ENCODE results near the gene NFE2L3.

Gene NFE2L3

DNA sequence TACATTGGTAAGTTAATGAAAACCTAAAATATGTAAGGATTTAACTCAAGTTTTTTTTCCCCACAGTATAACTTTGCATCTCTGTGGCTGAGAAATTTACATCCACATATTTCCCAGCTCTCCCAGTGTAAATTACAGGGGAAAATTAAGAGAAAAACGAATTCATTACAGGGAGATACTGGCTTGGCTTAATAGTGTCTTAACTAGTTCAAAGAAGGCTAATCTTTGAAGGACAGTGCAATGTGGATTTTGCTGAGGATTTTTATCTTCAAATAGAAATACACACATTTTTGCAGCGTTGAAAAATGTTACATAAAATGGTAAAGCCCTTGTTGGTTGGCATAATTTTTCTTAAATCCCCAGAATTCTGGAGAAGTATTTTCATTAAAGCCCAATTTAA, 51.0 kb downstream of the NFE2L3 start:
- TF ChIP-seq, protein P1, sequence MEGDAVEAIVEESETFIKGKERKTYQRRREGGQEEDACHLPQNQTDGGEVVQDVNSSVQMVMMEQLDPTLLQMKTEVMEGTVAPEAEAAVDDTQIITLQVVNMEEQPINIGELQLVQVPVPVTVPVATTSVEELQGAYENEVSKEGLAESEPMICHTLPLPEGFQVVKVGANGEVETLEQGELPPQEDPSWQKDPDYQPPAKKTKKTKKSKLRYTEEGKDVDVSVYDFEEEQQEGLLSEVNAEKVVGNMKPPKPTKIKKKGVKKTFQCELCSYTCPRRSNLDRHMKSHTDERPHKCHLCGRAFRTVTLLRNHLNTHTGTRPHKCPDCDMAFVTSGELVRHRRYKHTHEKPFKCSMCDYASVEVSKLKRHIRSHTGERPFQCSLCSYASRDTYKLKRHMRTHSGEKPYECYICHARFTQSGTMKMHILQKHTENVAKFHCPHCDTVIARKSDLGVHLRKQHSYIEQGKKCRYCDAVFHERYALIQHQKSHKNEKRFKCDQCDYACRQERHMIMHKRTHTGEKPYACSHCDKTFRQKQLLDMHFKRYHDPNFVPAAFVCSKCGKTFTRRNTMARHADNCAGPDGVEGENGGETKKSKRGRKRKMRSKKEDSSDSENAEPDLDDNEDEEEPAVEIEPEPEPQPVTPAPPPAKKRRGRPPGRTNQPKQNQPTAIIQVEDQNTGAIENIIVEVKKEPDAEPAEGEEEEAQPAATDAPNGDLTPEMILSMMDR (IDR thresholded peaks at IDR 0.05; ENCODE audit: extremely low read depth, missing control alignments) = no peak
- DNase-seq (ENCODE audit: low spot score) = no peak

DNA sequence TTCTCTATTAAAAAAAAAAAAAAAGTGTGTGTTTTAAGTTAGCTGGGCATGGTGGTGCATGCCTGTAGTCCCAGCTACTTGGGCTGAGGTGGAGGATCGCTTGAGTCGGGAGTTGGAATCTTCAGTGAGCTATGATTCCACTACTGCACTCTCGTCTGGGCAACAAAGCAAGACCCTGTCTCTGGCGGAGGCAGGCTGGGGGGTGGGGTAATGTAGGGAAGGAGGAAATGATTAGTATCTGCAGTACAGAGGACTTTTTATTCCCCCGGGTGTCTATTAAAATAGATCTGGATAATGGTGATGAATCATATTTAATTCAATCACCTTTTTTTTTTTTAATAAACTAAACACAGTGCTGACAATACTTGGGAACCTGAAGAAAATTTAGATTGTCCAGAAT, 56.0 kb downstream of the NFE2L3 start:
- DNase-seq (ENCODE audit: low spot score) = no peak
- TF ChIP-seq, protein P1 (IDR thresholded peaks at IDR 0.05; ENCODE audit: extremely low read depth, missing control alignments) = no peak

DNA sequence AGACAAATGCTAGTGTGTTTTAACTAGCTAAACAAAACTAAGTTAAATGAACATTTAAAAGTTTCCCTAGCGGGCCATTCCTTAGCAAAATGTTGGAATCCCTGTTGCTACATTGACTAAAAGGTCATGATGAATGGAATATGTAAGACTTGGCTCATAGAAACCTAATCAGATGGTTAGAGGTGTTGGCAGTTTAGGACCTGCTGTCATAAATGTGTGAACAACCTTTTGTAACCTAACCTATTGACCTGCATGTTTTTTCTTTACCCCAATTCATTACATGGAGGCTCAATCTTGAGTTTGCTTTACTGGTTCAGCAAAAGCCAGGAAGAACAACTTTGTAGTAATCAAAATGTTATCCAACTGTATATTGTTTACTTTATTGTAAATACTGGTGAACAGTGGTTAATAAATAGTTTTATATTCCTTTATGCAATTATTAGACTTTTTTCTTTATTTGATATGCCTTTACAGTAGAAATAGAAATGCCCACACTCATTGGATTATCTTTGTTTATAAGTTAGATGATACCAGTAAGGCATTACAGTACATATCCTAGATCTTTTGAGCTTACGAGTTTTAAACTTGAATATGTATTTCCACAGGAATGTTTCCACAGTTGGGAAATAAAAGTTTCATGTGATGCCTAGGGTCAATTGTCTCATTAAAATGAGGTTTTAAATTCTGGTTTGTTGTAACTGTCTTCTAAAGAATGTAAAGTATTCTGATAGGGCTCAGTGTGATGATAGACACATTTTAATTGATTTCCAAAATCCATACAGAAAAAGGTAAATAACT, 61.1 kb downstream of the NFE2L3 start:
- TF ChIP-seq, protein P1 (IDR thresholded peaks at IDR 0.05; ENCODE audit: extremely low read depth, missing control alignments) = no peak
- DNase-seq (ENCODE audit: low spot score) = no peak

DNA sequence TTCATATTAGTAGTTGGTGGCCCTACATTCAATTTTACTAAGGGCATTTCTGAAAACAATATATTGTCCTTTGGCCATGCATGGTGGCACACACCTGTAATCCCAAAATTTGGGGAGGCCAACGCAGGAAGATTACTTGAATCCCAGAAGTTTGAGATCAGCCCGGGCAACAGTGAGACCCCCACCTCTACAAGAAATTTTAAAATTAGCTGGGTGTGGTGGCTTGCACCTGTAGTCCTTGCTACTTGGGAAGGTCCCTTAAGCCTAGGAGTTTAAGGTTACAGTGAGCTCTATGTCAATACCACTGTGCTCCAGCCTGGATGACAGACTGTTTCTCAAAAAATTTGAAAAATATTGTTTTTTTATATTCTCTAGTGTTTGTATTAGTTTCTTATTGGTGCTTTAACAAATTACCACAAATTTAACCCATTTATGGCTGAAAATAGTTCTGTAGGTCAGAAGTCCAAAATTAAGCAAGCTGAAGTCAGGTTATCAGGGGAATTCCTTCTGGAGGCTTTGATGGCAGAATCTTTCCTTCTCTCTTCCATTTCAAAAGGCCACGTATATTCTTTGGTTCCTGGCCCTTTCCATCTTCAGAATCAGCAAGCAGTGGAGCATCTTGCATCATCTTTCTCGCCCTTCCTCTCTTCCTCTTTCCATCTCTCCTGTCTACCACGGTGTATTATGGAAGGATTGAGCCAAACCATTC, 62.0 kb downstream of the NFE2L3 start:
- DNase-seq (ENCODE audit: low spot score) = no peak
- TF ChIP-seq, protein P1 (IDR thresholded peaks at IDR 0.05; ENCODE audit: extremely low read depth, missing control alignments) = no peak

DNA sequence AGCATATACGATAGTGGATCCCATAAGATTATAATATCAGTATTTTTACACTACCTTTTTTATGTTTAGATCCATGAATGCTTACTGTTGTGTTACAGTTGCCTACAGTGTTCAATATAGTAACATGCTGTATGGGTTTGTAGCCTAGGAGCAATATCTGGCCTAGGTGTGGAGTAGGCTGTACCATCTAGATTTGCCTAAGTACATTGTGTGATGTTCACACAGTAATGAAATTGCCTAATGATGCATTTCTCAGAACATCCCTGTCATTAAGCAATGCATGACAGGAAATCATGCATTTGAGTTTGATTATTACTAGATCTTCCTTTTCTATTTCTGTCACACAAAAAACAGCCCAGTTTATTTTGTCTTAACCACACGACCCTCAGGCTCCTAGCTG, 64.1 kb downstream of the NFE2L3 start:
- TF ChIP-seq, protein P1 (IDR thresholded peaks at IDR 0.05; ENCODE audit: extremely low read depth, missing control alignments) = no peak
- no peak for DNase-seq (ENCODE audit: low spot score)

DNA sequence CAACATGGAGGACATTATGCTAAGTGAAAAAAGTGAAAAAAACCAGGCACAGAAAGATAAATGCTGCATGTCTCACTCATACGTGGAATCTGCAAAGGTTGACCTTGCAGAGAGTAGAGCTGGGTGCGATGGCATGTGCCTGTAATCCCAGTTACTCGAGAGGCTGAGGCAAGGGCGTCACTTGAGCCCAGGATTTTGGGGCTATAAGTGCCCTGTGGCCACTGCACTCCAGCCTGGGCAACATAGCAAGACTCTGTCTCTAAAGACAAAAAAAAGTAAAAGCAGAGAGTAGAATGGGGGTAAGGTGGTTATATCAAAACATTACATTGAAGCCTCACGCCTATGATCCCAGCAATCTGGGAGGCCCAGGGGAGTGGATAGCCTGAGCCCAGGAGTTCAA, 72.4 kb downstream of the NFE2L3 start:
- no peak for DNase-seq (ENCODE audit: low spot score)
- TF ChIP-seq, protein P1 (IDR thresholded peaks at IDR 0.05; ENCODE audit: extremely low read depth, missing control alignments) = no peak

DNA sequence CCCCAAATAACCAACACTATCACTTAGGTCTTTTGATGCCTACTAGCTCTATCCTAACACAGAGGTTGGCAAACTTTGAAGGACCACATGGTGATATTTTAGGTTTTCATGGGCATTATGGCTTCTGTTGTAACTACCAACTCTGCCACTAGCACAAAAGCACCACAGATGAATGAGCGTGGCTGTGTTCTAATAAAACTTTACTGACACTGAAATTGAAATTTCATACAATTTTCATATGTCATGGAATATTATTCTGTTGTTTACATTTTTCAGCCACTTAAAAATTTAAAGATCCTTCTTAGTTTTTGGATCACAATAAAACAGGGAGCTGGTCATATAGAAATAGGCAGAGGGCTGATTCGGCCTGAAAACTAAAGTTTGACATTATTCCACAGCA, 76.0 kb downstream of the NFE2L3 start:
- TF ChIP-seq, protein P1 (IDR thresholded peaks at IDR 0.05; ENCODE audit: extremely low read depth, missing control alignments) = no peak
- DNase-seq (ENCODE audit: low spot score) = no peak
